HG03060 (cell line): Measurements from ENCODE around the gene CELSR2.

Experiments used
- ATAC-seq: cut with Tn5 transposase; IDR thresholded peaks from one replicate; pipeline ENCODE4 v1.9.1; 2021; ENCODE audit warnings: low read depth, moderate number of reproducible peaks; ENCODE audit not compliant: unreplicated experiment

Gene CELSR2

DNA sequence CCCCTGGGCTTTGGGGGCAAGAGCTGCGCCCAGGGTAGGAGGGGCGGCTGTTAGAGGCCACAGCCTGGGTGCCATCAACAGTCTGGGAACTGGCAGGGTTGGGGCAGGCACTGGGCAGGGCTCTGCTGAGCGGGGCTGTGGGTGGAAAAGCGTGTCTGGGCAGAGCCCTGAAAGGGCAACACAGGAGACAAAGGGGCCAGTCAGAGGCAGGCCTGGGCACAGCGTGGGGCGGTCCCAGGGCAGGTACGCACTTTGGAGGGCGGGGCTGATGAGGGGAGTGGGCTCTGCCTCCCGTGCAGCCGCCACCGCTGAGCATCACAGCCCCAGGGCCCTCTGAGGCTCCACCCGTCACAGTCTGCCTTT is 13.9 kb downstream of the CELSR2 start:
- no peak for ATAC-seq

DNA sequence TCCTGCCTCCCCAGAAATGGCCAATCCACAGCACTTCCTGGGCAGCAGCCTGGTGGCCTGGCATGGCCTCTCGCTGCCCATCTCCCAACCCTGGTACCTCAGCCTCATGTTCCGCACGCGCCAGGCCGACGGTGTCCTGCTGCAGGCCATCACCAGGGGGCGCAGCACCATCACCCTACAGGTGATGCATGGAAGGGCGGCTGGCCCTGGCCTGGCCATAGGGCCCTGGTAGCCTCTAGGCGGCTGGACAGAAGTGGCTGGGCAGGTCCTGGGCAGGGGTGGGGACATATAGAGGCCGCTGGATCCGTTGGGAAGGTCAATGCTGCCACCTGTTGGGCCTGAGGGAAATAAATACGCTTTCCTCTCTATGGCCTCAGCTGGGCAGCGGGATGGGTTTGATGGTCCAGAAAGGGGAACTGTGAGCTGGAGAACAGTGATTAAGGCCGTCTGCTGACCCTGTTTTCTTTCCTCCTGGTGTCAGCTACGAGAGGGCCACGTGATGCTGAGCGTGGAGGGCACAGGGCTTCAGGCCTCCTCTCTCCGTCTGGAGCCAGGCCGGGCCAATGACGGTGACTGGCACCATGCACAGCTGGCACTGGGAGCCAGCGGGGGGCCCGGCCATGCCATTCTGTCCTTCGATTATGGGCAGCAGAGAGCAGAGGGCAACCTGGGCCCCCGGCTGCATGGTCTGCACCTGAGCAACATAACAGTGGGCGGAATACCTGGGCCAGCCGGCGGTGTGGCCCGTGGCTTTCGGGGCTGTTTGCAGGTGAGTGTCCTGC is 14.4 kb downstream of the CELSR2 start:
- no peak for ATAC-seq

GRCh38 chr1:109264379-109264755 is 15.0 kb downstream of the CELSR2 start:
- no peak for ATAC-seq

GRCh38 chr1:109265016-109265415 is 15.7 kb downstream of the CELSR2 start:
- ATAC-seq, result no peak

GRCh38 chr1:109265741-109266330 is 16.5 kb downstream of the CELSR2 start:
- ATAC-seq, result no peak

GRCh38 chr1:109266965-109267364 is 17.6 kb downstream of the CELSR2 start:
- no peak for ATAC-seq

- ATAC-seq, result no peak
Observed at GRCh38 chr1:109267743-109268300, 18.5 kb downstream of the CELSR2 start.

- no peak for ATAC-seq
Observed at GRCh38 chr1:109268431-109269211, 19.3 kb downstream of the CELSR2 start.

DNA sequence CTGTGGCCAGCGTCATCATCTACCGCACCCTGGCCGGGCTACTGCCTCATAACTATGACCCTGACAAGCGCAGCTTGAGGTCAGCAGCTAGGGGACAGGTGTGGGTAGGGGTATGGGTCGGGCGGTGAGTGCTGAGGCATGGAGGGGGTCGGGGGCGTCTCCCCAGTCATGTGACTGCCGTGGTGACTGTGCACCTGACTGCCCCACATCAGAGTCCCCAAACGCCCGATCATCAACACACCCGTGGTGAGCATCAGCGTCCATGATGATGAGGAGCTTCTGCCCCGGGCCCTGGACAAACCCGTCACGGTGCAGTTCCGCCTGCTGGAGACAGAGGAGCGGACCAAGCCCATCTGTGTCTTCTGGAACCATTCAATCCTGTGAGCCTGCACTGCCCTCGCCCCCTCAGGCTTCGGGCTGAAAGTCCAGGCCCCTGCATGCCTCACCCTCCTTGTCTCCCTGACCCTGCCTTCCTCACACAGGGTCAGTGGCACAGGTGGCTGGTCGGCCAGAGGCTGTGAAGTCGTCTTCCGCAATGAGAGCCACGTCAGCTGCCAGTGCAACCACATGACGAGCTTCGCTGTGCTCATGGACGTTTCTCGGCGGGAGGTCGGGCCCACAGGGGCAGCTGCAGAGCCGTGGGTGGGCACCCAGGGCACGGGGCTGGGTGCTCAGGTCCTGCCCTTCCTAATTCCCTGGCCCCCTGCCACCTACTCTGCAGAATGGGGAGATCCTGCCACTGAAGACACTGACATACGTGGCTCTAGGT is 20.1 kb downstream of the CELSR2 start:
- no peak for ATAC-seq

GRCh38 chr1:109269981-109270622 is 20.8 kb downstream of the CELSR2 start:
- no peak for ATAC-seq

- no peak for ATAC-seq
Observed at GRCh38 chr1:109270623-109271317, 21.4 kb downstream of the CELSR2 start.

- ATAC-seq, result no peak
Observed at GRCh38 chr1:109271458-109271857, 22.1 kb downstream of the CELSR2 start.

- ATAC-seq, result no peak
Observed at GRCh38 chr1:109272021-109272799, 22.9 kb downstream of the CELSR2 start.

- no peak for ATAC-seq
Observed at GRCh38 chr1:109272831-109273547, 23.6 kb downstream of the CELSR2 start.

DNA sequence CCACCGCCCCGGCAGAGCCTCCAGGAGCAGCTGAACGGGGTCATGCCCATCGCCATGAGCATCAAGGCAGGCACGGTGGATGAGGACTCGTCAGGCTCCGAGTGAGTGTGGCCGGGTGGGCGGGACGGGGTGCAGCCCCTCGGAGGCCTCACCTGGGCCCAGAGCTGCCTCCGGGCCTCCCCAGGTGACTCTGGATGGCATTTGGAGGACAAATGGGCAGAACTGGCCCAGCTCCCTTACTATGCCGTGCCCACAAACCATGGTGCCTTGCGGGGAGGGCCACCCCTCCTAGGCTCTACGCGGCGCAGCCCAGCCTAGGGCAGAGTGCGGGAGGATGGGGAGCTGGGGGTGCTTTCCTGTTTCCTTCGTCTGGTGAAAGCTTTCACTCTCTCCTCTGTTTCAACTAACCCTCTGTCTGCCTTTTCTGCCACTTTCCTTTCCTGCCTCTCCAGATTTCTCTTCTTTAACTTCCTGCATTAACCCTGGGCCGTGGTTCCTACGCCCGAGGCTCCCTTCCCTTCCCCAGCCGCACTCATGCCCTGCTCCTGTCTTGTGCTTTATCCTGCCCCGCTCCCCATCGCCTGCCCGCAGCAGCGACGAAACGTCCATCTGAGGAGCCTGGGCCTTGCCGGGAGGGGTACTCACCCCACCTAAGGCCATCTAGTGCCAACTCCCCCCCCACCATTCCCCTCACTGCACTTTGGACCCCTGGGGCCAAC is 24.4 kb downstream of the CELSR2 start:
- no peak for ATAC-seq

- ATAC-seq, result no peak
Observed at GRCh38 chr1:109274533-109275476, 25.5 kb downstream of the CELSR2 start.
